ENCODE results near the gene HIVEP2.

HIVEP2 gene

GRCh38 chr6:142857796-142858555, 87.0 kb downstream of the HIVEP2 start:
- DNase-seq, result no peak

GRCh38 chr6:142857233-142857761, 87.7 kb downstream of the HIVEP2 start:
- no peak for DNase-seq

GRCh38 chr6:142856624-142857232, 88.2 kb downstream of the HIVEP2 start:
- DNase-seq, result no peak

GRCh38 chr6:142855893-142856623, 88.9 kb downstream of the HIVEP2 start:
- no peak for DNase-seq

- no peak for DNase-seq
These were observed 90.1 kb downstream of the HIVEP2 start for GRCh38 chr6:142854589-142855488.

- DNase-seq, result no peak
These were observed 91.5 kb downstream of the HIVEP2 start for GRCh38 chr6:142853244-142854180.

GRCh38 chr6:142851601-142852000, 93.4 kb downstream of the HIVEP2 start:
- no peak for DNase-seq

- no peak for DNase-seq
These were observed 94.1 kb downstream of the HIVEP2 start for GRCh38 chr6:142850679-142851423.

- no peak for DNase-seq
These were observed 96.0 kb downstream of the HIVEP2 start for GRCh38 chr6:142848976-142849375.

GRCh38 chr6:142848156-142848555, 96.8 kb downstream of the HIVEP2 start:
- DNase-seq, result no peak

- no peak for DNase-seq
These were observed 98.1 kb downstream of the HIVEP2 start for GRCh38 chr6:142846883-142847287.

GRCh38 chr6:142846459-142846831, 98.5 kb downstream of the HIVEP2 start:
- peak; percentile 78 for DNase-seq

GRCh38 chr6:142845624-142846458, 99.1 kb downstream of the HIVEP2 start:
- DNase-seq, result no peak

- no peak for DNase-seq
These were observed 99.8 kb downstream of the HIVEP2 start for GRCh38 chr6:142845143-142845571.

- DNase-seq, result no peak
These were observed 100.8 kb downstream of the HIVEP2 start for GRCh38 chr6:142844065-142844755.

GRCh38 chr6:142843361-142843760, 101.6 kb downstream of the HIVEP2 start:
- no peak for DNase-seq

GRCh38 chr6:142842418-142843261, 102.3 kb downstream of the HIVEP2 start:
- DNase-seq, result no peak

- DNase-seq, result no peak
These were observed 103.1 kb downstream of the HIVEP2 start for GRCh38 chr6:142841915-142842314.

Measured in NCI-H1417 treated with DMSO at 0.1 percent for 48 hours (cell line).